HG02885 (cell line): ENCODE measurements around the gene LDLRAP1.

Experiments used
- ATAC-seq: cut with Tn5 transposase; IDR thresholded peaks from one replicate; pipeline ENCODE4 v1.9.1; 2021; ENCODE audit warnings: mild to moderate bottlenecking; ENCODE audit not compliant: unreplicated experiment, poor library complexity

Gene LDLRAP1

GRCh38 chr1:25541425-25541824 is 2.0 kb upstream of the LDLRAP1 start:
- no peak for ATAC-seq

GRCh38 chr1:25541889-25542658 is 1.3 kb upstream of the LDLRAP1 start:
- no peak for ATAC-seq

- ATAC-seq = no peak
Measured at GRCh38 chr1:25543005-25543424, 391 bp upstream of the LDLRAP1 start.

GRCh38 chr1:25544243-25544764 is 898 bp downstream of the LDLRAP1 start:
- ATAC-seq = no peak

- ATAC-seq = no peak
Measured at GRCh38 chr1:25544819-25545218, 1.4 kb downstream of the LDLRAP1 start.

GRCh38 chr1:25545767-25546166 is 2.4 kb downstream of the LDLRAP1 start:
- no peak for ATAC-seq

- ATAC-seq = no peak
Measured at GRCh38 chr1:25546193-25546592, 2.8 kb downstream of the LDLRAP1 start.

GRCh38 chr1:25548601-25549000 is 5.2 kb downstream of the LDLRAP1 start:
- ATAC-seq = no peak

- ATAC-seq = peak; percentile 92
Measured at GRCh38 chr1:25549273-25550154, 6.1 kb downstream of the LDLRAP1 start.

GRCh38 chr1:25550155-25550506 is 6.7 kb downstream of the LDLRAP1 start:
- no peak for ATAC-seq

GRCh38 chr1:25550683-25551310 is 7.4 kb downstream of the LDLRAP1 start:
- ATAC-seq = no peak

GRCh38 chr1:25553749-25554429 is 10.5 kb downstream of the LDLRAP1 start:
- ATAC-seq = no peak

- ATAC-seq = no peak
Measured at GRCh38 chr1:25554430-25554780, 11.0 kb downstream of the LDLRAP1 start.

GRCh38 chr1:25554886-25555752 is 11.7 kb downstream of the LDLRAP1 start:
- ATAC-seq = no peak

GRCh38 chr1:25555753-25556092 is 12.3 kb downstream of the LDLRAP1 start:
- no peak for ATAC-seq

GRCh38 chr1:25556132-25556670 is 12.8 kb downstream of the LDLRAP1 start:
- ATAC-seq = no peak

GRCh38 chr1:25556791-25557476 is 13.5 kb downstream of the LDLRAP1 start:
- ATAC-seq = no peak

GRCh38 chr1:25557543-25557942 is 14.1 kb downstream of the LDLRAP1 start:
- ATAC-seq = no peak

- ATAC-seq = no peak
Measured at GRCh38 chr1:25559031-25559430, 15.6 kb downstream of the LDLRAP1 start.
